HepG2 (cell line): Measurements from ENCODE around the gene ABI2. TPM values are rescaled to one million over a fixed set of nuclear protein-coding genes. Genes with fewer than 3 reads are reported as not detected.

ENCODE experiments used
- FOSL1 ChIP-seq: sonication (generic); formaldehyde crosslinking; IDR thresholded peaks from 2 replicates; pipeline ENCODE4 v1.9.0; 2021; ENCODE audit warnings: missing genetic modification reagents, borderline replicate concordance
- MBNL3 ChIP-seq: fragments of 250-450 bp; sonication (Bioruptor Pico); conservative IDR thresholded peaks from 2 replicates; pipeline ENCODE4 v1.8.0; 2022; ENCODE audit warnings: mild to moderate bottlenecking, inconsistent platforms
- MEIS2 ChIP-seq: sonication (generic); formaldehyde crosslinking; IDR thresholded peaks from 2 replicates; pipeline ENCODE4 v1.9.0; 2021; ENCODE audit warnings: mild to moderate bottlenecking, missing genetic modification reagents
- MIXL1 ChIP-seq: IDR thresholded peaks from 2 replicates; pipeline ENCODE4 v1.6.1; 2016
- NFKB2 ChIP-seq: sonication (generic); formaldehyde crosslinking; IDR thresholded peaks from 2 replicates; pipeline ENCODE4 v1.4.0; 2020; ENCODE audit warnings: missing genetic modification reagents, borderline replicate concordance
- PHF20 ChIP-seq: sonication (generic); formaldehyde crosslinking; IDR thresholded peaks from 2 replicates; pipeline ENCODE4 v1.5.0; 2020; ENCODE audit warnings: mild to moderate bottlenecking, missing genetic modification reagents
- PPARG ChIP-seq: conservative IDR thresholded peaks from 2 replicates; pipeline ENCODE4 v1.6.1; 2016; ENCODE audit warnings: missing biosample characterization, missing genetic modification reagents
- RFX1 ChIP-seq: fragments of 450-650 bp; IDR thresholded peaks from 2 replicates; pipeline ENCODE4 v1.6.1; 2017
- RNF2 ChIP-seq: fragments of 450-650 bp; conservative IDR thresholded peaks from 2 replicates; pipeline ENCODE4 v1.6.1; 2016; ENCODE audit warnings: low read depth
- SOX6 ChIP-seq, 2 experiments: fragments of 450-650 bp in 1 of 2; sonication (generic) in 1 of 2; formaldehyde crosslinking in 1 of 2; IDR thresholded peaks; 2 replicates each; pipeline versions ENCODE4 v1.4.0 to v1.6.1; 2017 to 2020; ENCODE audit warnings: antibody characterized with exemption in 1 of 2, mild to moderate bottlenecking in 1 of 2, missing genetic modification reagents in 1 of 2
- SRSF4 ChIP-seq: fragments of 200-400 bp; formaldehyde crosslinking; IDR thresholded peaks from one replicate; pipeline ENCODE4 v1.6.1; 2018; ENCODE audit warnings: mild to moderate bottlenecking, low read depth, low read length, moderate library complexity; ENCODE audit not compliant: poor library complexity, severe bottlenecking
- TBX3 ChIP-seq: fragments of 450-650 bp; IDR thresholded peaks from 2 replicates; pipeline ENCODE4 v1.6.1; 2017; ENCODE audit warnings: antibody characterized with exemption, mild to moderate bottlenecking, inconsistent platforms, borderline replicate concordance
- YEATS4 ChIP-seq: sonication (generic); formaldehyde crosslinking; IDR thresholded peaks from 2 replicates; pipeline ENCODE4 v1.4.0; 2020; ENCODE audit warnings: missing genetic modification reagents, borderline replicate concordance
- ZBTB1 ChIP-seq: sonication (generic); formaldehyde crosslinking; IDR thresholded peaks from 2 replicates; pipeline ENCODE4 v1.4.0; 2020; ENCODE audit warnings: missing genetic modification reagents, borderline replicate concordance
- ZFP36 ChIP-seq: fragments of 150-350 bp; IDR thresholded peaks from 2 replicates; pipeline ENCODE4 v1.6.1; 2018; ENCODE audit warnings: borderline replicate concordance, low read length, low read depth; ENCODE audit not compliant: partially characterized antibody
- ZMYM4 ChIP-seq: sonication (generic); formaldehyde crosslinking; IDR thresholded peaks from 2 replicates; pipeline ENCODE4 v1.8.1; 2023; ENCODE audit warnings: mild to moderate bottlenecking, missing genetic modification reagents
- ZNF143 ChIP-seq: sonication (generic); formaldehyde crosslinking; IDR thresholded peaks from 2 replicates; pipeline ENCODE4 v1.4.0; 2020; ENCODE audit warnings: missing genetic modification reagents
- ZNF230 ChIP-seq: sonication (generic); formaldehyde crosslinking; IDR thresholded peaks from 2 replicates; pipeline ENCODE4 v1.4.0; 2020; ENCODE audit warnings: mild to moderate bottlenecking, missing genetic modification reagents
- ZNF292 ChIP-seq: sonication (generic); formaldehyde crosslinking; IDR thresholded peaks from 2 replicates; pipeline ENCODE4 v1.8.1; 2022; ENCODE audit warnings: mild to moderate bottlenecking, low read depth, missing genetic modification reagents, borderline replicate concordance
- ZNF629 ChIP-seq: sonication (generic); formaldehyde crosslinking; conservative IDR thresholded peaks from 2 replicates; pipeline ENCODE4 v1.5.0; 2020; ENCODE audit warnings: missing genetic modification reagents
- ZNF713 ChIP-seq: sonication (generic); formaldehyde crosslinking; IDR thresholded peaks from 2 replicates; pipeline ENCODE4 v1.4.0; 2020; ENCODE audit warnings: mild to moderate bottlenecking, missing genetic modification reagents
- ZSCAN30 ChIP-seq: sonication (generic); formaldehyde crosslinking; IDR thresholded peaks from 2 replicates; pipeline ENCODE4 v1.5.0; 2020; ENCODE audit warnings: mild to moderate bottlenecking, missing genetic modification reagents
- polyA plus RNA-seq, 8 experiments: library from polyadenylated mRNA; depleted of rRNA in 3 of 8; stranded (reverse) in 7 of 8; unstranded in 1 of 8; fragments of >200 nt; fragmentation: Illumina TruSeq in 4 of 8; extraction: Trizol in 4 of 8; gene quantifications; 2 replicates each; pipeline versions ENCODE4 v1.2.1 to v1.2.3, GENCODE V29; 2011 to 2016; ENCODE audit warnings: low read depth in 4 of 8, missing spikeins in 1 of 8, mixed read lengths in 1 of 8; ENCODE audit not compliant: insufficient read depth in 1 of 8
- total RNA-seq, 5 experiments: library from RNA; depleted of rRNA; stranded (reverse); fragments of >200 nt; fragmentation: Illumina TruSeq; extraction: Trizol; gene quantifications; 2 replicates each; pipeline ENCODE4 v1.2.3, GENCODE V29; 2016; ENCODE audit warnings: low read depth in 1 of 5
- TF ChIP-seq, protein P1 (sequence below): sonication (generic); formaldehyde crosslinking; IDR thresholded peaks from 2 replicates; pipeline ENCODE4 v1.4.0; 2020; ENCODE audit warnings: missing genetic modification reagents, mild to moderate bottlenecking, borderline replicate concordance

ABI2 gene
- total and polyA plus RNA-seq, 2 of the 13 experiments (the other 11 are each of a cell fraction or from before 2014, with no cell fraction given): 28.4 to 32.4 TPM

DNA sequence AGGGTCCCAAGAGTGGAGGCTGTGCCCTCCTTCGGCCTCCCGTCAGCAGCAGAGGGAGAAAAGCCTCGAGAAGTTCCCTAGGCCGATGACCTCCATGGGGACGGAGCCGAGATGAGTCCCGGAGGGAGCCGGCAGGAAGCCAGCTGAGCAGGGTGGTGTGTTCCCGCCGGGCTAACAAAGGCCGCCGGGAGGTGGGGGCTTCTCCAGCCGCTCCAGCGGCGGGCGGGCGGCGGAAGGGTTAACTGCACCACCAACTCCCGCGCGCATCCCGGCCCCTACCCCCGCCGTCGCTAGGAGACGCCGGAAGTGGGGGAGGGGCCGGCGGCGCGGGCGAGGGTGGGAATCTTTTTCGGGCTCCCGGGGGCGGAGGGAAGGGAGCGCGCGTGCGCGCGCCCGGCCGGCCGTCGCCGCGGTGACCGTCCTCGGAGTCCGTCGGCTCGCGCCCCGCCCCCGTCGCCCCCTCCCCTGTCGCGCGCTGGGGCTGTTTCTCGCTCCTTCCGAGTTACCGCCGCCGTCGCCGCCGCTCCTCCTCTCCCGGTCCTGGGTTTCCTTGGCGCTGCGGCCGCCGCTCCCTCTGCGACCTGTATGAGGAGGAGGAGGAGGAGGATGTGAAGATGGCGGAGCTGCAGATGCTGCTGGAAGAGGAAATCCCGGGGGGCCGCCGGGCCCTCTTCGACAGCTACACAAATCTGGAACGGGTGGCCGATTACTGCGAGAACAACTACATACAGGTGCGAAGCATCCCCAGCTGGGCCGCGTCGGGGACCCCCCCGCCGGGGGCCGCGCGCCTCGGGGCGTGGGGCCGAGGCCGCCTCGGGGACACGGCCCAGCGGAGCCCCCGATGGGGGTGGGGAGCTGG is at the start of gene ABI2 (continued):
- no peak for TF ChIP-seq ZFP36
- no peak for TF ChIP-seq ZNF713 (CRISPR knock-in tag)
- peak; percentile 42; the same call in 1 of the 2 replicates for TF ChIP-seq NFKB2
- TF ChIP-seq PHF20 (CRISPR knock-in tag): peak; percentile 81
- TF ChIP-seq ZNF143: peak; percentile 68
- peak; percentile 18; the same call in 1 of the 2 replicates for TF ChIP-seq FOSL1 (CRISPR knock-in tag)
- no peak for TF ChIP-seq SRSF4
- TF ChIP-seq SOX6 (IDR thresholded peaks at IDR 0.05): no peak
- TF ChIP-seq SOX6 (CRISPR knock-in tag; IDR thresholded peaks at IDR 0.05): peak; percentile 80
- TF ChIP-seq PPARG (CRISPR knock-in tag): peak; percentile 57; the same call in 1 of the 2 replicates
- peak; percentile 66 for TF ChIP-seq YEATS4 (CRISPR knock-in tag)
- TF ChIP-seq ZNF629: 0 out of 2 replicates have a peak, but pooled peaks have one; percentile 45
- no peak for TF ChIP-seq MIXL1 (CRISPR knock-in tag)
- TF ChIP-seq TBX3: peak; percentile 64; the same call in 1 of the 2 replicates
- TF ChIP-seq ZBTB1 (CRISPR knock-in tag): peak; percentile 71
- TF ChIP-seq ZSCAN30 (CRISPR knock-in tag): no peak
- peak; percentile 84 for TF ChIP-seq ZMYM4 (CRISPR knock-in tag)
- peak; percentile 96 for TF ChIP-seq RFX1
- no peak for TF ChIP-seq RNF2
- TF ChIP-seq MEIS2 (CRISPR knock-in tag): peak; percentile 69
- TF ChIP-seq ZNF292 (CRISPR knock-in tag): peak; percentile 74
- 0 out of 2 replicates have a peak, but pooled peaks have one; percentile 57 for TF ChIP-seq ZNF230 (CRISPR knock-in tag)
- no peak for TF ChIP-seq MBNL3
- TF ChIP-seq, protein P1, sequence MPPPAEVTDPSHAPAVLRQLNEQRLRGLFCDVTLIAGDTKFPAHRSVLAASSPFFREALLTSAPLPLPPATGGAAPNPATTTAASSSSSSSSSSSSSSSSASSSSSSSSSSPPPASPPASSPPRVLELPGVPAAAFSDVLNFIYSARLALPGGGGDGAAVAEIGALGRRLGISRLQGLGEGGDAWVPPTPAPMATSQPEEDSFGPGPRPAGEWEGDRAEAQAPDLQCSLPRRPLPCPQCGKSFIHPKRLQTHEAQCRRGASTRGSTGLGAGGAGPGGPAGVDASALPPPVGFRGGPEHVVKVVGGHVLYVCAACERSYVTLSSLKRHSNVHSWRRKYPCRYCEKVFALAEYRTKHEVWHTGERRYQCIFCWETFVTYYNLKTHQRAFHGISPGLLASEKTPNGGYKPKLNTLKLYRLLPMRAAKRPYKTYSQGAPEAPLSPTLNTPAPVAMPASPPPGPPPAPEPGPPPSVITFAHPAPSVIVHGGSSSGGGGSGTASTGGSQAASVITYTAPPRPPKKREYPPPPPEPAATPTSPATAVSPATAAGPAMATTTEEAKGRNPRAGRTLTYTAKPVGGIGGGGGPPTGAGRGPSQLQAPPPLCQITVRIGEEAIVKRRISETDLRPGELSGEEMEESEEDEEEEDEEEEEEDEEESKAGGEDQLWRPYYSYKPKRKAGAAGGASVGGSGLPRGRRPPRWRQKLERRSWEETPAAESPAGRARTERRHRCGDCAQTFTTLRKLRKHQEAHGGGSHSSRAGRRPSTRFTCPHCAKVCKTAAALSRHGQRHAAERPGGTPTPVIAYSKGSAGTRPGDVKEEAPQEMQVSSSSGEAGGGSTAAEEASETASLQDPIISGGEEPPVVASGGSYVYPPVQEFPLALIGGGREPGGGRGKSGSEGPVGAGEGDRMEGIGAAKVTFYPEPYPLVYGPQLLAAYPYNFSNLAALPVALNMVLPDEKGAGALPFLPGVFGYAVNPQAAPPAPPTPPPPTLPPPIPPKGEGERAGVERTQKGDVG (CRISPR knock-in tag): peak; percentile 36; the same call in 1 of the 2 replicates
